Activated naive CD4-positive, alpha-beta T cell treated with anti-CD3 and anti-CD28 coated beads, Interleukin-2, amount 50 U/mL, for 16 hours (primary cell): ENCODE results near the gene SLCO2A1.
"Not testable (repeated sequence)": the region's sequence is repeated elsewhere in the genome, so short reads cannot be mapped to it uniquely, and the experiment has no call there.

Source experiments
- DNase-seq: peaks from one replicate; pipeline ENCODE4 v3.0.0-alpha.2; 2020

Gene SLCO2A1

DNA sequence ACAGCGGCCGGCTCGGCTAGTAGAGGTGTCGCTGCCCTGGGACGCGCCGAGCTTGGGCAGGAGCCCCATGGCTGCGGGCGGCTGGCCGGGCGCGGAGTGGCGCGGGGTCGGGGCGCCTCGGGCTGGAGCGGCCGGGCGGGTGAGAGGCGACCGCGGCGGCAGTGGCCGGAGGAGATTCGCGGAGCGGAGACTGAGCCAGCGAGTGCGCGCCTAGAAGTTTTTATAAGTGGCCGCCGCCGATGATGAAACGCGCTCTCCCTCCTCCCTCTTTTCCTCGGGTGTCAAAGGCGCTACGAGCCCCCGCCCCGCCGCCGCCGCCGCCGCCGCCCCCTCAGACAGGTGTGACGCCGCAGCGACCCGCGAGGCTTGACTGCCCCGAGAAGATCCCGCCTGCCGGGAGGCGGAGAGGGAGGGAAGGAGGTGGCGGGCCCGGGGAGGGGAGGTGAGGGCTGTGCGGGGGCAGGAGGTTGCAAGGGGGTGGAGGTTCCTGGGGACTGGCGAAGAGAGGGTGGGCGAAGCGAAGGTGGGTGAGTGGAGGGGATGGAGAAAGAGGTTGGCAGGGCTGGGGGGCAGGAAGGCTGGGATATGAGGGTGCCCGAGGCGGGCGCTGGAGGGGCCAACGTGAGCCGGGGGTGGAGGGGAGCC is at the start of gene SLCO2A1:
Gene SLCO2A1 (minus strand): TSS at position 192 of the 645 bp plus-strand sequence. CDS start 123 bp downstream, at position 69.
- no peak for DNase-seq

GRCh38 chr3:134079111-134079547 is 49.4 kb upstream of the SLCO2A1 start:
- no peak for DNase-seq

GRCh38 chr3:134078169-134078831 is 48.6 kb upstream of the SLCO2A1 start:
- no peak for DNase-seq

DNA sequence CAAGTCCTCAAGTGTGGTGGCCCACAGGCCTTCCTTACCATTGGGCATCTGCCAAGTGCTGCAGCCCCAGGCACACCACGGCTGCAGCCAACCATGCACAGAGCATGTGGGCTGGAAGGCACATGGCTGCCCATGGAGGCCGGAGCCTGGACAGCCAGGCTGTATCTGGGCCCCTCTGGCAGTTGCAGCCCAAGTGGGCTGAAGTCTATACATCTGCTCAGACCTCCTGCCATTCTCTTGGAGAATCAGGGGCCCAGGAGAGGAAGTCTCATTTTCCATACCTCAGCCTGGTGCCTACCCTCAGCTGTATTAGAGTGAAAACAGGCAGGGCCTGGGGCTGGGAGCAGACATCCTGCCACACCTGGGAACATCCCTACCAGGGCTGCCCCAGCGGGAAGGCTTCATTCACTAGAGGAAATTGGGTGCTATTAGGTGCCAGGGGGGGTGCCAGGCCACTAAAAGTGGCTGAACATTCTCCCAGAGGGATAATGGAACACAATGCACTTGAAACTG is 48.0 kb upstream of the SLCO2A1 start:
- DNase-seq, result no peak

- DNase-seq, result no peak
Measured at GRCh38 chr3:134076851-134077250, 47.1 kb upstream of the SLCO2A1 start.

- no peak for DNase-seq
Measured at GRCh38 chr3:134075846-134076245, 46.1 kb upstream of the SLCO2A1 start.

- no peak for DNase-seq
Measured at GRCh38 chr3:134075568-134075825, 45.8 kb upstream of the SLCO2A1 start.

DNA sequence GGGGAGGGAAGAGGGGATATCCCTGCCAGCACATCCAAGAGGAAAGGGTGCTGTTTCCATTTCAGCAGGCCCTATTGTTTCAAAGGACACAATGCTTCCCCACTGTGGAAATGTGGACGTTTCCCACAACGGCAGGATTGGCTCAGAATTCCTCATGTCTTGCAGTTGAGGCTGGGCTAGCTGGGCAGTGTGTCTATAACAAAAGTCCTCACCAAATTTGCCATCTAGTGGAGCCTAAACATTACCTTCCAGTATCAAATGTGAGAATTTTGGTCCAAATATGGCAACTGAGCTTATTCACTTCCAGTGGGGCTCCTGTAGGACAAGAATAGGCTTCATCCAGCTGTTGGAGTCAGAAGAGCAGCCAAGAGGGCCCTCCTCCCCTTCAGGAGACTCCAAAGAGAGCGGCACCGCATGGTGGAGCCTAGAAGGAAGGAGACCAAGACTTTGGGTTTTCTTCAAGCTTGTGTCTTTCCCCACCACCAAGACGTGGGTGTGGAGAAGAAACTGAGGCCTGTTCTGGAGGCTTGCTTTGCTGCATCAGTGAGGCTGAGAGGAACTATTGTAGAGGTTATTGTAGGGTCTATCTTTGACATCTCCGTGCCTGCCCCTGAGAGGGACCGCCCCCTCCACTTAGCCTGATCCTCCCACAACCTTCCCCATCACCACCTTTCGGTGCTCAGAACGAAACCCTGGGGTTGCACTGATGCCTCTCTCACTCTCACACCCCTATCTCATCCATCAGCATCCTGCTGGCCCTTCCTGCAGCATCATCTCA is 45.3 kb upstream of the SLCO2A1 start:
- no peak for DNase-seq

GRCh38 chr3:134074001-134074789 is 44.5 kb upstream of the SLCO2A1 start:
- DNase-seq, result no peak

DNA sequence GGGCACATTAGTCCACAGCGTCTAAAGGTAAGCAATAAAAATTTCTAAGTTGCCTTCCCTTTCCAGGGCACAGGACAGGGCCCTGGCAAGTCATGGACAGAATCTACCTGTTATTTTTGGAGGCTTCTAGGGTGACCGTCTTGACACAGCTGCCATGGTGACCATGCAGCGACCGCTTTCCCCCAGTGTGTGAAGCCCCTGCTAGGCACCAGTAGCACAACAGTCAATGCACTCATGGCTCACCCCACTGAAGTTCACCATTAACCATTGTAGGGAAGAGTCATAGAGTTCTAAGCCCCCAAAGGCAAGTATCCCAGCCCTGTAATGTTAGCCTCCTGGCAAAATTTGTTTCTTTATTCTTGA is 43.8 kb upstream of the SLCO2A1 start:
- DNase-seq, result no peak

- no peak for DNase-seq
Measured at GRCh38 chr3:134072881-134073582, 43.3 kb upstream of the SLCO2A1 start.

GRCh38 chr3:134070281-134070680 is 40.6 kb upstream of the SLCO2A1 start:
- not testable (repeated sequence) for DNase-seq

- no peak for DNase-seq
Measured at GRCh38 chr3:134068429-134068828, 38.7 kb upstream of the SLCO2A1 start.

DNA sequence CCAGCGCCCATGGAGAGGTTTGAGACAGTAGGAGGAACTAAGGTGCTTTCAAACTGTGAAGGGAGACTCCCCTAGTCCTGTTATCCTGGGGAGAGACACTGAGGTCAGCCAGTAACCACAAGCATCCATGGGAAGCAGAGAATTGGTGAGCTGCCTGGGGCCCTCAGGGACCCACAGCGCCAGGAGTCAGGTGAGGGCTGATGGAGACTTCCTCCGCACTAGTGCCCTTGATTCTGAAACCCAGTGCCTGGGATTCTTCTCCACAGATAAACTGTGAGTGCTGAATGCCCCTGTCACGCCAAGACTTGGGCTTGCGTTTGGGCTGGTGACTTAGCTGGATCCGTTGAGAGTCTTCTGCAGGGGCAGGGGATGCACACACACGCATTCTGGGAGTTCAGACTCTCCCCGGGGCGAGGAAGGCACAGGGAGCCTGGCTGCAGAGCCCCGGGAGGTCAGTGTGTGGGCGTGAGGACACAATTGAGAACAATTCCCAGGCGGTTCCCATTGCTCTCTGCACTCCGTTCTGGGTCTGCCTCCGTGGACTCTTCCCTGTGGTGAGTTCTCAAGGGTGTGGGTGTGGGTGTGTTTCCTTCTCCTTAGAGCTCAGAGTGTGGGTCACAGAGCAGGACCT is 37.9 kb upstream of the SLCO2A1 start:
- no peak for DNase-seq

- DNase-seq, result no peak
Measured at GRCh38 chr3:134066651-134067530, 37.2 kb upstream of the SLCO2A1 start.

- no peak for DNase-seq
Measured at GRCh38 chr3:134066158-134066541, 36.4 kb upstream of the SLCO2A1 start.

- no peak for DNase-seq
Measured at GRCh38 chr3:134065252-134066157, 35.8 kb upstream of the SLCO2A1 start.

DNA sequence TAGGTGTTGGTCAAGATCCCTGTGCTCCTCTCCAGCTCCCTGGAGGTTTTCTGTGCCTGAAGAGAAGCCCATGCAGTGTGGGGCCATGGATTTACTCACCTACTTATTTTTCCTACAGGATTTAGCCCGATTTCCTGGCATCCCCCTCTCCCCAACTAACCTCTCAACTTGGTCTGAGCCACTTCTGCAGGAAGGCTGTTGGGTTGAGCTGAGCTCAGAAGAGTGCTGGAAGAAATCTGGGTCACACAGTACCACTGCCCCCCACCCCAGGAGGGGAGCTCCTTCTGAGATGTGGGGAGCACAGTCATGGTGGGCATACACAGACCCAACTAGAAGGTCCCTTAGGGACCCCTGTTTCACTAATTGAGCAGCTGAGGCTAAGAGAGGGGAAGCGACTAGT is 34.4 kb upstream of the SLCO2A1 start:
- DNase-seq, result no peak

DNA sequence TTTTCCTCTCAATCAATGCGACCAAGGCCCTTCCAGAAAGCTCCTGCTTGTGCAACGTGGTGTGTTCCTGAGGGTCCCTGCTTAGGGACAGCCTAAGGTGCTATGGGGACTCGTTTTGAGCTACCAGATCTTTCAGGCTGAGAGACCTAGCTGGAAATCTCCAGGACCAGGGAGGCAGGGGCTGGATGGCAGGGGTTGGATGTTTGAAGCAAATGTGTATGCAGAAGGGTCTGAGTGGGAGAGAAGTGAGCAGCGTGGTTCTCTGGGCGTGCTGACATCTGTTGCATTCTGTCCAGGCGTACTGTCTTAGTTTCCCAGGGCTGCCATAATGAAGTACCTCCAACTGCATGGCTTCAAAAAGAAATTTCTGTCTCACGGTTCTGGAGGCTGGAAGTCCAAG is 31.7 kb upstream of the SLCO2A1 start:
- DNase-seq, result no peak
